Tibial artery (tissue), 4 donors: ENCODE results near the gene SRPK1.

Experiments used
- DNase-seq, 2 donors: peaks; one replicate each; pipeline ENCODE4 v3.0.0-alpha.2; 2019
- H3K27ac ChIP-seq, 2 donors: fragments of 200-600 bp; sonication (generic) in 1 of 2; 1 replicate in 1 of 2; 2 replicates in 1 of 2; pipeline ENCODE4 v1.5.1; 2018 to 2019; ENCODE audit warnings: mild to moderate bottlenecking in 1 of 2
- H3K27me3 ChIP-seq, 2 donors: fragments of 200-600 bp; sonication (generic) in 1 of 2; one replicate each; pipeline versions ENCODE4 v1.5.1 to v1.6.0; 2016 to 2019
- H3K36me3 ChIP-seq, 3 donors: fragments of 200-600 bp; sonication (generic) in 2 of 3; one replicate each; pipeline ENCODE4 v1.5.1; 2016 to 2019; ENCODE audit warnings: mild to moderate bottlenecking in 2 of 3
- H3K4me1 ChIP-seq, 4 donors: fragments of 200-600 bp; sonication (generic) in 2 of 4; 1 replicate in 3 of 4; 2 replicates in 1 of 4; pipeline ENCODE4 v1.5.1; 2016 to 2019
- H3K4me3 ChIP-seq, 2 donors: fragments of 200-600 bp; sonication (generic) in 1 of 2; 1 replicate in 1 of 2; 2 replicates in 1 of 2; pipeline ENCODE4 v1.5.1; 2018 to 2019; ENCODE audit warnings: mild to moderate bottlenecking in 2 of 2
- H3K9me3 ChIP-seq, 3 donors: fragments of 200-600 bp; sonication (generic) in 1 of 3; one replicate each; pipeline ENCODE4 v1.5.1; 2016 to 2019
- CTCF ChIP-seq, 2 experiments: fragments of 200-600 bp in 1 of 2; fragments of 450-650 bp in 1 of 2; IDR thresholded peaks; one replicate each; pipeline ENCODE4 v1.5.1; 2017 to 2019; ENCODE audit warnings: antibody characterized with exemption in 2 of 2, mild to moderate bottlenecking in 1 of 2, moderate library complexity in 1 of 2
- intact Hi-C: fragments of 100-400 bp; cut with DNase I; formaldehyde crosslinking; loops from one replicate; pipeline ENCODE4 v1.15.0; 2023; ENCODE audit warnings: low total_unique reads

Gene SRPK1

GRCh38 chr6:35842381-35842780 is 78.5 kb downstream of the SRPK1 start:
- no peaks in the 10 kb centered on the region for H3K27me3 ChIP-seq
- TF ChIP-seq CTCF (IDR thresholded peaks at IDR 0.05) = no peak
- intact Hi-C loops = no loop called here
- no peak overlapping the region for H3K27ac ChIP-seq
- no peak overlapping the region for H3K4me3 ChIP-seq
- peaks cover 9 to 27% (median 25%) of the 10 kb centered on the region in 3 donors for H3K36me3 ChIP-seq
- H3K4me1 ChIP-seq = no peaks in the 10 kb centered on the region
- no peak for DNase-seq
- no peaks in the 10 kb centered on the region for H3K9me3 ChIP-seq

- intact Hi-C loops = no loop called here
- Histone ChIP-seq H3K4me3 (no peak overlapping the region), H3K36me3 (peaks cover 30 to 56% (median 34%) of the 10 kb centered on the region in 3 donors), H3K27ac (no peak overlapping the region), H3K4me1 (no peaks in the 10 kb centered on the region), H3K27me3 (no peaks in the 10 kb centered on the region), H3K9me3 (no peaks in the 10 kb centered on the region)
- no peak for DNase-seq
- TF ChIP-seq CTCF (IDR thresholded peaks at IDR 0.05) = no peak
These were observed 81.9 kb downstream of the SRPK1 start for GRCh38 chr6:35839019-35839418.

- Histone ChIP-seq H3K4me3 (no peak overlapping the region), H3K27ac (no peak overlapping the region), H3K27me3 (no peaks in the 10 kb centered on the region), H3K4me1 (no peaks in the 10 kb centered on the region), H3K36me3 (peaks cover 12 to 47% (median 33%) of the 10 kb centered on the region in 3 donors), H3K9me3 (no peaks in the 10 kb centered on the region)
- TF ChIP-seq CTCF (IDR thresholded peaks at IDR 0.05) = no peak
- intact Hi-C loops = no loop called here
- no peak for DNase-seq
These were observed 87.4 kb downstream of the SRPK1 start for GRCh38 chr6:35833536-35833935.

GRCh38 chr6:35831257-35832007 is 89.5 kb downstream of the SRPK1 start:
- peaks cover 5 to 28% (median 19%) of the 10 kb centered on the region in 3 donors for H3K36me3 ChIP-seq
- no peak overlapping the region for H3K27ac ChIP-seq
- intact Hi-C loops = no loop called here
- H3K4me1 ChIP-seq = no peaks in the 10 kb centered on the region
- DNase-seq = no peak
- no peak for TF ChIP-seq CTCF (IDR thresholded peaks at IDR 0.05)
- H3K9me3 ChIP-seq = no peaks in the 10 kb centered on the region
- no peaks in the 10 kb centered on the region for H3K27me3 ChIP-seq
- no peak overlapping the region for H3K4me3 ChIP-seq

- no peak for TF ChIP-seq CTCF (IDR thresholded peaks at IDR 0.05)
- H3K4me1 ChIP-seq = no peaks in the 10 kb centered on the region
- DNase-seq = no peak
- H3K27ac ChIP-seq = no peak overlapping the region
- intact Hi-C loops = no loop called here
- H3K4me3 ChIP-seq = no peak overlapping the region
- H3K36me3 ChIP-seq = peaks cover 0 to 8% (median 0%) of the 10 kb centered on the region in 3 donors
- H3K9me3 ChIP-seq = no peaks in the 10 kb centered on the region
- H3K27me3 ChIP-seq = no peaks in the 10 kb centered on the region
These were observed 91.6 kb downstream of the SRPK1 start for GRCh38 chr6:35829306-35829705.
